Measurements from ENCODE around the gene CNTF. TPM values are rescaled to one million over a fixed set of nuclear protein-coding genes. Genes with fewer than 3 reads are reported as not detected.

The CNTF gene
- total and polyA plus RNA-seq, 2 of the 4 experiments (the other 2 are of a cell fraction): 1.2 to 2.3 TPM

GRCh38 chr11:58649623-58650022 lies 27.2 kb downstream of the CNTF start:
- Histone ChIP-seq H3K4me3 (ENCODE audit: insufficient read depth, low read depth, low read length) (no peak overlapping the region), H3K4me1 (ENCODE audit: control insufficient read depth, insufficient read depth, low read length) (0 out of 2 replicates have a peak, but pooled peaks cover 2% of the 10 kb centered on the region), H3K56ac (ENCODE audit: extremely low read depth, insufficient read depth, low read length) (no peak overlapping the region), H3K14ac (replicated peaks; ENCODE audit: low read depth, low read length) (no peak overlapping the region), H2BK15ac (ENCODE audit: low read depth, low read length) (no peak overlapping the region), H2AK9ac (replicated peaks; ENCODE audit: low read depth, low read length, poor library complexity) (no peak overlapping the region), H3K23ac (ENCODE audit: low read depth, low read length) (no peak overlapping the region), H4K5ac (ENCODE audit: low read depth, low read length) (no peak overlapping the region), H2BK5ac (ENCODE audit: low read depth, low read length, poor library complexity, severe bottlenecking) (no peak overlapping the region), H3K9ac (ENCODE audit: low read depth, low read length) (no peak overlapping the region), H2BK20ac (ENCODE audit: low read depth, low read length) (no peak overlapping the region), H2AK5ac (ENCODE audit: low read depth, low read length) (no peak overlapping the region), H3K4me2 (ENCODE audit: low read depth, low read length) (no peak overlapping the region), H4K91ac (ENCODE audit: insufficient read depth, low read depth, low read length) (no peak overlapping the region), H3K36me3 (ENCODE audit: control insufficient read depth, insufficient read depth, low read length) (no peaks in the 10 kb centered on the region), H2BK120ac (ENCODE audit: low read depth, low read length) (no peak overlapping the region), H4K20me1 (ENCODE audit: insufficient read depth, low read length) (no peaks in the 10 kb centered on the region), H3K27ac (ENCODE audit: insufficient read depth, low read length) (no peak overlapping the region), H3K4ac (ENCODE audit: low read depth, low read length) (no peak overlapping the region), H3K79me1 (ENCODE audit: low read depth in 1 of 2, low read length in 2 of 2) (no peaks in the 10 kb centered on the region), H3K9me3 (ENCODE audit: control insufficient read depth, insufficient read depth, low read length) (peaks cover 3% of the 10 kb centered on the region; the same call in 1 of the 2 replicates), H4K8ac (ENCODE audit: low read depth in 2 of 2, low read length in 2 of 2) (no peak overlapping the region), H3K9me1 (ENCODE audit: insufficient read depth, low read length) (no peaks in the 10 kb centered on the region), H3K18ac (ENCODE audit: low read depth, low read length) (no peak overlapping the region), H2AFZ (replicated peaks; ENCODE audit: low read length, poor library complexity) (no peak overlapping the region), H3K27me3 (ENCODE audit: control insufficient read depth, insufficient read depth, low read length) (no peaks in the 10 kb centered on the region)
- in situ Hi-C loops (cut with MboI; ENCODE audit: low sequenced_read_pairs) (no loop called here), intact Hi-C loops (cut with micrococcal nuclease) (loop anchor here (5.0 kb wide), 2 partner anchors 488 to 508 kb away; no protein-coding TSS in a partner anchor), dilution Hi-C loops (cut with HindIII; ENCODE audit: low sequenced_read_pairs, unreplicated experiment) (no loop called here)
- CTCF ChIA-PET: no interaction called here
- ATAC-seq (ENCODE audit: low read depth) (no peak), DNase-seq (no peak)
- no TSS peak for BruUV-seq (replicated peaks)
- no peak for TF ChIP-seq USF2 (IDR thresholded peaks at IDR 0.05; ENCODE audit: low read depth, low read length)
- TF ChIP-seq RAD21 (IDR thresholded peaks at IDR 0.05; ENCODE audit: low read length): no peak
- TF ChIP-seq, protein P1, sequence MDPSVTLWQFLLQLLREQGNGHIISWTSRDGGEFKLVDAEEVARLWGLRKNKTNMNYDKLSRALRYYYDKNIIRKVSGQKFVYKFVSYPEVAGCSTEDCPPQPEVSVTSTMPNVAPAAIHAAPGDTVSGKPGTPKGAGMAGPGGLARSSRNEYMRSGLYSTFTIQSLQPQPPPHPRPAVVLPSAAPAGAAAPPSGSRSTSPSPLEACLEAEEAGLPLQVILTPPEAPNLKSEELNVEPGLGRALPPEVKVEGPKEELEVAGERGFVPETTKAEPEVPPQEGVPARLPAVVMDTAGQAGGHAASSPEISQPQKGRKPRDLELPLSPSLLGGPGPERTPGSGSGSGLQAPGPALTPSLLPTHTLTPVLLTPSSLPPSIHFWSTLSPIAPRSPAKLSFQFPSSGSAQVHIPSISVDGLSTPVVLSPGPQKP (IDR thresholded peaks at IDR 0.05; ENCODE audit: borderline replicate concordance, low read depth, low read length): no peak
- TF ChIP-seq RFX5 (IDR thresholded peaks at IDR 0.05; ENCODE audit: low read depth, low read length): no peak
- POLR2A ChIA-PET (ENCODE audit: unreplicated experiment): no interaction called here
